HG02973 (cell line): Measurements from ENCODE around the gene NOTCH2NLA.
"Not testable (repeated sequence)": the region's sequence is repeated elsewhere in the genome, so short reads cannot be mapped to it uniquely, and the experiment has no call there.

ENCODE experiments used
- ATAC-seq: cut with Tn5 transposase; IDR thresholded peaks from one replicate; pipeline ENCODE4 v1.9.1; 2021; ENCODE audit warnings: moderate library complexity; ENCODE audit not compliant: unreplicated experiment

The NOTCH2NLA gene

GRCh38 chr1:146167740-146168139, 61.1 kb downstream of the NOTCH2NLA start:
- ATAC-seq: not testable (repeated sequence)

- ATAC-seq: not testable (repeated sequence)
Observed at GRCh38 chr1:146167273-146167672, 61.5 kb downstream of the NOTCH2NLA start.

- not testable (repeated sequence) for ATAC-seq
Observed at GRCh38 chr1:146144465-146144864, 84.4 kb downstream of the NOTCH2NLA start, which contains the start of gene NBPF10. TSS of gene NBPF10 (minus strand) at chr1:146144804. CDS start at chr1:146144769, 35 bp downstream.
